HG03280 (cell line): ENCODE measurements around the gene SLC25A19.
"Not testable (repeated sequence)": the region's sequence is repeated elsewhere in the genome, so short reads cannot be mapped to it uniquely, and the experiment has no call there.

Experiments used
- ATAC-seq: cut with Tn5 transposase; IDR thresholded peaks from one replicate; pipeline ENCODE4 v1.9.1; 2021; ENCODE audit warnings: mild to moderate bottlenecking, moderate library complexity; ENCODE audit not compliant: unreplicated experiment

SLC25A19 gene

GRCh38 chr17:75270218-75270965 lies 18.8 kb downstream of the SLC25A19 start:
- peak; percentile 33 for ATAC-seq

- ATAC-seq, result peak; percentile 1
Measured at GRCh38 chr17:75269844-75270217, 19.4 kb downstream of the SLC25A19 start.

GRCh38 chr17:75267411-75268232 lies 21.6 kb downstream of the SLC25A19 start:
- no peak for ATAC-seq

- ATAC-seq, result no peak
Measured at GRCh38 chr17:75267153-75267410, 22.2 kb downstream of the SLC25A19 start.

- ATAC-seq, result no peak
Measured at GRCh38 chr17:75266316-75267152, 22.7 kb downstream of the SLC25A19 start.

GRCh38 chr17:75265614-75266315 lies 23.5 kb downstream of the SLC25A19 start:
- no peak for ATAC-seq

- no peak for ATAC-seq
Measured at GRCh38 chr17:75263055-75263454, 26.2 kb downstream of the SLC25A19 start.

- no peak for ATAC-seq
Measured at GRCh38 chr17:75262112-75262606, 27.1 kb downstream of the SLC25A19 start.

GRCh38 chr17:75261336-75262111 lies 27.7 kb downstream of the SLC25A19 start, which contains the start of the genes GGA3 and MRPS7:
Gene GGA3, minus strand, starts transcription at chr17:75261606. Its CDS starts 19 bp downstream, at chr17:75261587.
Gene MRPS7, plus strand, starts transcription at chr17:75261879. Its CDS starts 22 bp downstream, at chr17:75261901.
- peak; percentile 87 for ATAC-seq

GRCh38 chr17:75260641-75261335 lies 28.4 kb downstream of the SLC25A19 start:
- ATAC-seq, result peak; percentile 24

GRCh38 chr17:75257228-75257627 lies 32.0 kb downstream of the SLC25A19 start:
- not testable (repeated sequence) for ATAC-seq

- not testable (repeated sequence) for ATAC-seq
Measured at GRCh38 chr17:75255954-75256698, 33.1 kb downstream of the SLC25A19 start.

- no peak for ATAC-seq
Measured at GRCh38 chr17:75252039-75252816, 37.0 kb downstream of the SLC25A19 start.

GRCh38 chr17:75250009-75250471 lies 39.2 kb downstream of the SLC25A19 start:
- ATAC-seq, result peak; percentile 88

- no peak for ATAC-seq
Measured at GRCh38 chr17:75249564-75249963, 39.7 kb downstream of the SLC25A19 start.

GRCh38 chr17:75246404-75246803 lies 42.8 kb downstream of the SLC25A19 start:
- no peak for ATAC-seq

GRCh38 chr17:75245011-75245410 lies 44.2 kb downstream of the SLC25A19 start:
- no peak for ATAC-seq
